ENCODE measurements around the gene MBTPS2.

DNA sequence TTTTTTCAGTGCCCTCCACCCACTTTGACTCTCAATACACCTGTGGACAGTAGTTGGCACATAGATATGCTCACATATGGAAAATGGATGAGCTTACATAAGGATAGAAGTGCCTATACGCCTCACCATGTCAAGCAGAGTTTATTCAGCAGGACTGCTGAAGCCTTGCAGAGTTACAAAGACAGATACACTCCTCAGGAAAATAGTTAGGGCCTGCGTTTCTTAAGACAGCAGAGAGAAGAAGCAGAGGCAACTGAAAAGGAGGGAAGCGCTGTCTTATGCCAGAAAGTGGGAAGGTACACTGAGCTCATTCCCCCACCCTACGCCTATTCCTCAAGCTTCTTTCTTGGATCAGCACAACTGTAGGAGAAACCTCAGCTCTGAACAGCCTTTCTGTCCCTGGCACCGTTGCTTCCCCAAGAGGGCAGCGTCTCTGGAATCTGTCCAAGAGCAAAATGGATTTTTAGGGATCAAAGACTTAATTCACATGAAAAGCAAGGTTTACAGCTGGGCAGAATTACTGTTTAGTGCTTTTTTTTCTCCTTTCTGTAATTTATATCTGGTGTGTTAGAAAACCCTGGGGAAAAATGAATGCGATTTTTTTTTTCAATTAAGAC lies 37.3 kb upstream of the MBTPS2 start:
- TF ChIP-seq CTCF (conservative IDR thresholded peaks at IDR 0.05; ENCODE audit: low read length) = no peak
- no peak for TF ChIP-seq EZH2phosphoT487 (IDR thresholded peaks at IDR 0.05; ENCODE audit: borderline replicate concordance, low read depth, low read length)

All from OCI-LY7 (cell line).